Skeletal muscle satellite cell (primary cell): ENCODE results near the gene ATG2A.

ENCODE experiments used
- H3K27me3 ChIP-seq: 2 replicates; pipeline ENCODE4 v1.7.0; 2013; ENCODE audit warnings: low read length; ENCODE audit not compliant: control insufficient read depth, insufficient read depth
- H3K36me3 ChIP-seq: 2 replicates; pipeline ENCODE4 v1.7.0; 2013; ENCODE audit warnings: mild to moderate bottlenecking, control low read depth, low read length; ENCODE audit not compliant: insufficient read depth
- H3K4me1 ChIP-seq: 2 replicates; pipeline ENCODE4 v1.7.0; 2013; ENCODE audit warnings: low read length; ENCODE audit not compliant: control insufficient read depth, insufficient read depth
- H3K4me2 ChIP-seq: 2 replicates; pipeline ENCODE4 v1.7.0; 2013; ENCODE audit warnings: mild to moderate bottlenecking, low read length
- H3K4me3 ChIP-seq: 2 replicates; pipeline ENCODE4 v1.7.0; 2013; ENCODE audit warnings: low read length
- H3K9ac ChIP-seq: 2 replicates; pipeline ENCODE4 v1.7.0; 2013; ENCODE audit warnings: mild to moderate bottlenecking, low read depth, low read length, moderate library complexity
- H3K9me3 ChIP-seq: replicated peaks from 2 replicates; pipeline ENCODE4 v1.7.0; 2013; ENCODE audit warnings: mild to moderate bottlenecking, control low read depth, low read length

The ATG2A gene

DNA sequence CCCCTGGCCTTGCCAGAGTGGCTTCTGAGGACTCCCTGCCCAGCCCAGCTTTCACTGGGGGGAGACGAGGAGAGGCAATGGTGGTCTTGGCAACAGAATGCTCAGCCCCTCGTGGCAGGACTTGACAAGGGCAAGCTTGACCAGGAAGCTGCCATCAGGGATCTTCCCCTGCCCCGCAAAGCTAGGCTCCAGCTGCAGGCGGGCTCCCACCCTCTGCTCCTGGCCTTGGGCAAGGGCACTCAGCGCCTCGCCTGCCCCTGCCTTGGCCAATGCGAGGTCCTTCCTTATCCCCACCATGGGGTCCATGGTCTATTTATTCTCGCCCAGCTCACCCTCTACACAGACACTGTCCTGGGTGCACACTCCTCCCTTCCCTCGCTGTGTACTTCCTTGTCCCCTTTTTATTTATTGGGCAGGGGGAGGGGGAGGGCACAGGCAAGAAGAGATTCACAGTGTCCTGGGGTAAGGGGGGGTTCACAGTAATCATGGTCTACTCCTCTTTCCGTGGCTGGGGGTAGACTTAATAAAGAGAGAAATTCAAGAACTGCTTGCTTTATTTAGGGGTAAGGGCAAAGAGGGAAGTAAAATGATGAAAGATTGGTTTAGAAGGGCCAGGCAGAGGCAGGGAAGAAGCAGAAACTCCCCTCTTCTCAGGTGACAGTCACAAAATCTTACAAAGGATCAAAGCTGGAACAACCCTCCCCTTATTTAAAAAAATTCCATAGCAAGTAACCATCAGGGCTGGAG is 17.1 kb upstream of the ATG2A start:
- Histone ChIP-seq H3K4me3 (no peak overlapping the region), H3K36me3 (peaks cover 55% of the 10 kb centered on the region), H3K9me3 (no peaks in the 10 kb centered on the region), H3K9ac (no peak overlapping the region), H3K4me2 (no peak overlapping the region), H3K27me3 (peaks cover 7% of the 10 kb centered on the region), H3K4me1 (peaks cover 7% of the 10 kb centered on the region)

DNA sequence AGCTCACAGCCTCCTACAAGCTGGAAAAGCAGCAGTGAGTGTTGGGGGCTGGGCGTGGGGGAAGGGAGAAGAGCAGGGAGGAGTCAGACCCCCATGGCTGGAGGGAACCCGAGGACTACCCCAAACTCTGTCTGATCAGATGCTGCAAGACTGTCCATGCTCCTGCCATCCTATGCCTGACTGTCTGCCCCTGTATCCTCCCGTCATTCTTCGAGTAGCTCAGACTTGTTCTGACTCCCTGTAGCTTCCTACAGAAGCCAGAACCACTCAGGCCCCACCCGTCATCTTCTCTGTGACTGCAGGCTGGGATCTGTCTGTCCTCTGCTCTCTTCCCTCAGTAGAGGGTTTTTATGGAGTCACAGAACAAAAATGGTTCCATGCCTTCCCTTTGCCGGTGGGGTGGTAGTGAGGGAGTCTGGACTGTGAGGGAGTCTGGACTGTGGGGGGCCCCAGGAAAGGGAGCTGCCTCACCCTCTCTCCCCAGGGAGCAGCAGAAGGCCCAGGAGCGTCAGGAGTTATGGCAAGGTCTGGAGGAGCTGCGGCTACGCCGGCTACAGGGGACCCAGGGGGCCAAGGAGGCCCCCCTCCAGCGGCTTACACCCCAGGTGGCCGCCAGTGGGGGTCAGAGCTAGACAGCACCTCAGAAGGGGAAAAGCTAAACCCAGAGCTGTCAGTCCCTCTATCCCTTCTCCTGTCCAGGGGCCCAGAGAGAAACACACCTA is 16.4 kb upstream of the ATG2A start:
- Histone ChIP-seq H3K4me3 (no peak overlapping the region), H3K4me1 (peaks cover 7% of the 10 kb centered on the region), H3K9ac (no peak overlapping the region), H3K9me3 (no peaks in the 10 kb centered on the region), H3K4me2 (no peak overlapping the region), H3K27me3 (peaks cover 3% of the 10 kb centered on the region), H3K36me3 (peaks cover 55% of the 10 kb centered on the region)

DNA sequence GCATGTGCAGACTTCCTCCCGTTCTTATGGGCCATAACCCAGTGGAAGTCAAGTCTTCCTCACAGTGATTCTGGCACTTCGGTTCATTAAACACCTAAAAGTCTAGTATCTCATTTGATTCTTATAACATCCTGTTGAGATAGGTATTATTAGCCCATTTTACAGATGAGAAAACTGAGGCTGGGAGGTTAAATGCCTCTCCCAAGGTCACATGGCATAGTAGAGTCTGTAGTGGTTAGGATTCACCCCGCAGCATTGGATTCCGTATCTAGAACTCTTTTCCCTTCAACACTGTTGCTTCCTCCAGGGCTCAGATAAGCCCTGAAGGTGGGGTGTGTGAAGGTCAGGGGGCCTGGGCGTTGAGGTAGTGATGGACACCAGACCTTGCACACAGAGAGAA is 15.3 kb upstream of the ATG2A start:
- H3K4me2 ChIP-seq: no peak overlapping the region
- no peaks in the 10 kb centered on the region for H3K9me3 ChIP-seq
- peaks cover 7% of the 10 kb centered on the region for H3K4me1 ChIP-seq
- H3K9ac ChIP-seq: no peak overlapping the region
- H3K27me3 ChIP-seq: no peaks in the 10 kb centered on the region
- peaks cover 64% of the 10 kb centered on the region for H3K36me3 ChIP-seq
- no peak overlapping the region for H3K4me3 ChIP-seq

DNA sequence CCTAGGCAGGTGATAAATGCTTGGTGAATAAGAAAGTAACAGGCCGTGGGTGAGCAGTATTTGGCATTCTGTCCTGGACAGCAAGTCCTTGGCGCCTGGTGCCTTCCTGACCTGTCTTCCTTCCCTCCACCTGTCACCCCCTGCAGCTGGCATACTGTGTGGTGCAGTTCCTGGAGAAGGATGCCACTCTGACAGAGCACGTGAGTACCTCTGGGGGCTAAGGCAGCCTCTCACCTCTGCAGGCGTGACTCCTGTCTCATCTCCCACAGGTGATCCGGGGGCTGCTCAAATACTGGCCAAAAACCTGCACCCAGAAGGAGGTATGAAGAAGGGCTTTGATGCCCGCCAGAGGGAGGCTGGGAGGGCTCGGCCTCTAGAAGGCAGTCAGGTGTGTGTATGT is 14.3 kb upstream of the ATG2A start:
- H3K36me3 ChIP-seq: peaks cover 72% of the 10 kb centered on the region
- no peaks in the 10 kb centered on the region for H3K9me3 ChIP-seq
- H3K4me1 ChIP-seq: peaks cover 4% of the 10 kb centered on the region
- no peak overlapping the region for H3K4me3 ChIP-seq
- no peak overlapping the region for H3K9ac ChIP-seq
- no peak overlapping the region for H3K4me2 ChIP-seq
- H3K27me3 ChIP-seq: no peaks in the 10 kb centered on the region

DNA sequence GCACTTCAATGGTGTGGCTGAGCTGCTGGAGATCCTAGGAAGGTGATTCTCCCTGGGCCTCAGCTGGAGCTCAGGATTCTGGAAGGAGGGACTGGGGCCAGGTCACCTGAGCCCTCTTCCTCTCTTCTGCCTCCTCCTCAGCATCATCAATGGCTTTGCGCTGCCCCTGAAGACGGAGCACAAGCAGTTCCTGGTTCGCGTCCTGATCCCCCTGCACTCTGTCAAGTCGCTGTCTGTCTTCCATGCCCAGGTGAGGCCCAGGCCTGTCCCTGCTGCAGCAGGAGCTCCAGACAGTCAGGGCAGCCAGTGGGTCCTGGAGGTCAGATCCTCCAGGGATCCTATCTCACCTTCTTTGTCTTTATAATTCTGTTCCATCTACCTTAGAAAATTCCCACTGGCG is 13.3 kb upstream of the ATG2A start:
- Histone ChIP-seq H3K9me3 (no peaks in the 10 kb centered on the region), H3K27me3 (no peaks in the 10 kb centered on the region), H3K9ac (no peak overlapping the region), H3K4me2 (no peak overlapping the region), H3K36me3 (peaks cover 72% of the 10 kb centered on the region), H3K4me3 (no peak overlapping the region), H3K4me1 (peaks cover 8% of the 10 kb centered on the region)

DNA sequence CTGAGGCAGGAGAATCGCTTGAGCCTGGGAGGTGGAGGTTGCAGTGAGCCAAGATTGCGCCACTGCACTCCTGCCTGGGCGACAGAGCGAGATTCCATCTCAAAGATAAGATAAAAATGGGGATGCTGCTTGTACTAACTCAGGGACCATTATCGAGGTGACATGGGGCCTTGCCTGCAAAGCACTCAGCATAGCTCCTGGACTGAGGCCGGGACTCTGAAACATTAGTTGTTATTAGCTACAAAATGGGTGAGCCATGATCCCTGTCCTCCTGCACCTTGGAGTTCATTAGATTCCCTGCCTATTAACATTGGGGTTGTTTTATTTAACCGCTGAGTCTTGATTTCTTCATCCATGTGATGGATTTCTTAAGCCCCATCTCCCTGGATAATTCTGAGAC is 12.6 kb upstream of the ATG2A start:
- H3K36me3 ChIP-seq: peaks cover 65% of the 10 kb centered on the region
- H3K9ac ChIP-seq: no peak overlapping the region
- no peaks in the 10 kb centered on the region for H3K27me3 ChIP-seq
- no peak overlapping the region for H3K4me2 ChIP-seq
- H3K4me1 ChIP-seq: peaks cover 8% of the 10 kb centered on the region
- no peaks in the 10 kb centered on the region for H3K9me3 ChIP-seq
- H3K4me3 ChIP-seq: no peak overlapping the region

DNA sequence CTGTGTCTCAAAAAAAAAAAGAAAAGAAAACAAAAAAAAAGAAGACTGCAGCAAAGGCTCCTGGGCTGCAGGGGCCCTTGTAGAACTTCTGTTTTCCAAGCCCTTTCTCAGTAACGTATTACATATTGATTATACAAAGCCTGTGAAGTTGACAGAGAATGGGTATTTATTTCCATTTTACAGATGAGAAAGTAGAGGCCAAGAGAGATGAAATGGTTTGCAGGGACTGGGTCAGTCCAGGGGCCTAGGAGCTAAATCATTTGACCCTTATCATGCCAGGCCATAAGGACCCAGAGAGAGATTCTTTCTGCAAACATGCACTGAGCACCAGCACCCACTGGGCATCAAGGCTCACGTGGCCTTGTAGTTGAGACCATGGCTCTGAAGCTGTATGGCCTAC is 11.9 kb upstream of the ATG2A start:
- Histone ChIP-seq H3K4me2 (no peak overlapping the region), H3K4me1 (peaks cover 12% of the 10 kb centered on the region), H3K9ac (no peak overlapping the region), H3K4me3 (no peak overlapping the region), H3K9me3 (no peaks in the 10 kb centered on the region), H3K27me3 (no peaks in the 10 kb centered on the region), H3K36me3 (peaks cover 59% of the 10 kb centered on the region)

DNA sequence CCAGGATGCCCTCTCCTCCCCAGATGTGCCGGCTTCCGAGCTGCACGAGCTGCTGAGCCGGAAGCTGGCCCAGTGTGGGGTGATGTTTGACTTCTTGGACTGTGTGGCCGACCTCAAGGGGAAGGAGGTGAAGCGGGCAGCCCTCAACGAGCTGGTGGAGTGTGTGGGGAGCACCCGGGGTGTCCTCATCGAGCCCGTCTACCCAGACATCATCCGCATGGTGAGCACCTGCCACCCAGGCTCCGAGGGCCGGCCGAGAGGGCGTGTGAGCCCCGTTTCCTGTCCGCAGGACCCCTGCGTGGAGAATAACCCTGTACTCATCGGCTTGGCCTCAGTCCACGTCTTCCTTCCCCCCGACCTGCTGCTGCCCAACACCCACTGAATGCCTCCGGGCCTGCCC is 9.7 kb upstream of the ATG2A start:
- Histone ChIP-seq H3K36me3 (peaks cover 36% of the 10 kb centered on the region), H3K27me3 (no peaks in the 10 kb centered on the region), H3K9ac (no peak overlapping the region), H3K4me2 (no peak overlapping the region), H3K9me3 (no peaks in the 10 kb centered on the region), H3K4me3 (no peak overlapping the region), H3K4me1 (peaks cover 15% of the 10 kb centered on the region)

DNA sequence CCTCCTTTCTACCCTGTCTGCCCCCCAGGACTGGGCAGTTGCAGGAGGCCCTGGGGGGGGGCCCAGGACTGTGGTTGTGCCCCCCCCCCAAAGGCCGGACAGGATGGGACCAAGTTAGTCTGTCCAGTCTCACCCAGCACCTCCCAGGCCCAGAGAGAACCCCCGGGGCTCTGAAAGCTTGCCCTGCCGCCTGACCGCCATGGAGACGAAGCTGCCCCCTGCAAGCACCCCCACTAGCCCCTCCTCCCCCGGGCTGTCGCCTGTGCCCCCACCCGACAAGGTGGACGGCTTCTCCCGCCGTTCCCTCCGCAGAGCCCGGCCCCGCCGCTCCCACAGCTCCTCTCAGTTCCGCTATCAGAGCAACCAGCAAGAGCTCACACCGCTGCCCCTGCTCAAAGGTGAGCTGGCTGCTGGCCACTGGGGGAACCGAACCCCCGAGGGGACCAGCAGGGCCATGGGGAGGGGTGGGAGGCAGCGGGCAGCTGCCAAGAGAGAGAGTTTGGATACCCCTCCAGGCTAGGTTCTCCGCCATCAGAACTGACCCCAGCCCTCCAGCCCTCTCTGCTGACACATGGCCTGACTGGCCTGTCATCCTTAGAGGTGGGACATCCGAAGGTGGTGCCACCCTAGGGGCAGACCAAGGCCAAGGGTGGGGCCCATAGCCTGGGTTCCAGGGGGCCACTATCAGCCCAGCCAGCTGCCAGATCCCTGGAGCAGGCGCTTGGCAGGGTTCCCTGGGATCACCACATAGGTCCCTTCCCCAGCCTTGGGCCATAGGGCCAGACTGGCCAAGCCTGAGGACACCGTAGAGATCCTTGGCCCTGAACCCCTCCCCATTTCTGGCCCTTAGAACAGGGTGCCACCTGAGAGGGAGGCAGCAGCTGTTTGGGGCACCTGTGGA is 8.8 kb upstream of the ATG2A start:
- H3K36me3 ChIP-seq: peaks cover 28% of the 10 kb centered on the region
- H3K9ac ChIP-seq: peak overlapping the region; percentile 87
- peak overlapping the region; percentile 93 for H3K4me3 ChIP-seq
- no peaks in the 10 kb centered on the region for H3K27me3 ChIP-seq
- H3K4me2 ChIP-seq: peak overlapping the region; percentile 94
- H3K9me3 ChIP-seq: no peaks in the 10 kb centered on the region
- H3K4me1 ChIP-seq: peaks cover 15% of the 10 kb centered on the region

DNA sequence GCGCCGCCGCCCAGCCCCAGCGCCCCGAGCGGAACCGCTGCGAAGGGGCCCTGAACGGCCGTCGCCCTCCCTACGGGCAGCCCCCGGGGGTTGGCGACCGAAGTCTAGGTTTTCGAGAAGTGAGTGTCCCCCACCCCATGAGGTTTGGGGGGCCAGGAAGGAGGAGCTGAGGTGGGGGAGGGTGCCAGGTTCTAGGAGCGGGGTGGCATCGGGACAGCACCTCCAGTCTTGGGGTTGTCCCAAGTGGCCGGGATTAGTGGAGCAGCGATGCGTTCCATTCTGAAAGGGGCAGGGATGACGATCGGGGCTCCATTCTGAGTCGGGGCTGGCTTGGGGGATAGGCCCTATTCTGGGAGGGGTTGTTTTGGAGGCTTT is 7.9 kb upstream of the ATG2A start:
- Histone ChIP-seq H3K27me3 (no peaks in the 10 kb centered on the region), H3K9ac (peak overlapping the region; percentile 87), H3K4me1 (peaks cover 15% of the 10 kb centered on the region), H3K4me3 (peak overlapping the region; percentile 93), H3K4me2 (peak overlapping the region; percentile 94), H3K36me3 (peaks cover 19% of the 10 kb centered on the region), H3K9me3 (no peaks in the 10 kb centered on the region)
